Measurements from ENCODE around the gene AKIRIN2.

Gene AKIRIN2

GRCh38 chr6:87656857-87657256 is 45.2 kb downstream of the AKIRIN2 start:
- FAIRE-seq, result no peak
- no peak for DNase-seq (ENCODE audit: low spot score)

DNA sequence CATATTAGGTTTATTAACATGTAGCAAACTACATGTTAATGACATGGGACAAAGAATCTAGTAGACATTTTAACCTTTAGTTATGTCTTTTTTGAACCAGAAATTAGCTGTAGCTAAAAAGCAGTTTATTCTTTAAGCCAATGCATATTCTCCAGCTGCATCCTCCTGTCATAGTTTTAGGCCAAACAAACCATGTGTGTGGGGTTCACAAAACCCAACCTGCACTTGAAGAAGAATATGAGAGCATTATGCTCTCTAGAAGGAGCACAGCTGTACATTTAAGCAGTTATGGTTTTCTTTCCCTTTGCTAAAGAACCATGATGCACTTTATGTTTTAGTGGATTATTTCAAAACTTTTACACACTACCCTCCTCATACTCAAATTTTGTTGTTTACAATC is 46.2 kb downstream of the AKIRIN2 start:
- DNase-seq (ENCODE audit: low spot score) (no peak), FAIRE-seq (no peak)

GRCh38 chr6:87654875-87655454 is 47.1 kb downstream of the AKIRIN2 start:
- DNase-seq (ENCODE audit: low spot score) (no peak), FAIRE-seq (no peak)

DNA sequence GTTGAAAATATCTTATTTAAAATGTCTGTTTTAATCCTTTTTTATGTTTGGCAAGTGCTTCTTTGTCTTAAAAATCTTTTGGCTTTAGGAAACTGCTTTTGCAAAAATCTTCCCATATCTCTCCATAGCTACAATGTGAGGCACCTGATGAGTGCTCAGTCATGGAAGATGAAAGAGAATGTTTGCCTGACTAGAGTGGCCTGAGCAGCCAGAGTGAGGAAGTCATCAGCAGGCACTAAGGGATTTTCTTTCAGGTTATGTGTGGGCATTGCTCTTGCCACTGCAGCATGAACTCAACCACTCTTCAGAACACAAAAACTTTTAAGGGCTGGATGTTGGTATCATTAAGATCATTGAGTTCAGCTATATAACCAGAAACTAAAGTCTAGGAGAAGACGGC is 47.9 kb downstream of the AKIRIN2 start:
- FAIRE-seq (no peak), DNase-seq (ENCODE audit: low spot score) (no peak)

DNA sequence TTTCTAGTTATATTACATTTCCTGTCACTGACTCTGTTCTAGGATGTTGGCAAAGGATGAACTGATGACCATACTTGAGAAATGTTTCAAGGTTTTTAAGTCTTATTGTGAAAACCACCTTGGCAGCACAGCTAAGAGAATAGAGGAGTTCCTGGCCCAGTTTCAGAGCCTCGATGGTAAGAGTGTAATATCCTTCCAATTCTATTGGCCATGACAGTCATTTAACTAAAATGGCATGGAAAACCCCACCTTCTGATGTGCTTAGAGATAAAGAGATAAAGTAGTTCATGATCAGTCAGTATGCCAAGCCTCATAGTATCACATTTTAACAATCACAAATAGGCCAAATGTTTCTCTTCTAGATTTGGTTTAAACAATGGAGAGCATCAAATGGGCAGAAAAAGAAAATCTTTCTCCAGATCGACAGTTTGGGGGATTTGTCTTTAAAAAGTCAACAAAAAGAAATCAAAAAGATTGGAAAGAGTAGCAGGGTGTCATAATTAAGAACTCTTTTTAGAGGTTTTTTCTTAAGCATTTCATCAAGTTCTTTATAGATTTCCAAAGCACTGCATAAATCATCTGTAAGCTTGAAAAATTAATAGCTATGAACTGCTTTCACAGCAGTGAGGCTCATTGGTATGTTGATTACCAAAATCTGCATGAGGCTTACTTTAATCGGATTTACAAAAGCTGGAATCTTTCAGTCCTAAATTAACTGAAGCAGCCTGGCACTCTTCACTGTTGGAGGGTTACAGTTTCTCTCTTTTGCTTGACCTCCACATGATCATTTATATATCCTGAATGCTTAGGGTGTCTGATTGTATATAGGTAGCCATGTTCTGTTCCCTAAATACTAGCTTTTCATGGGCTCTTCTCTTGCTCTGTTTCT is 48.7 kb downstream of the AKIRIN2 start:
- no peak for FAIRE-seq

DNA sequence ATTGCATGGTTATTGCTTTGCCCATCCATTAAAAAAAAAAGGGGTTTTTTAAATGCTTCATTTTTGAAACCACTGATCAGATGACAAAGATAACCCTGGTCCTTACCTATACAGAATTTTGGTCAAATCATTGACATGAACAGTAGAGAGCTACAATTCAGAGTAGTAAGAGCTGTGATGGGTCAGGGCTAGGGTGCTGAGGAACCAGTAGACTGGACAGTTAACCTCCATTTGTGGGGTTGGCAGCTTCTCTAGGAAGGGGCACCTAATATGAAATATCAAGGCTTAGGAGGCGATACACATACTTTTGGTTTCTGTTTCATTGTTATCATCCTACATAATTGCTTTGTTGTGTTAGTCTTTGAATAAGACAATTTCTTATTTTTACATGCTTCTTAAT is 57.0 kb downstream of the AKIRIN2 start:
- FAIRE-seq (no peak), DNase-seq (ENCODE audit: low spot score) (no peak)

More for the DNA sequence above, 48.7 kb downstream of the AKIRIN2 start:
- DNase-seq (ENCODE audit: low spot score), result no peak

- FAIRE-seq, result no peak
- no peak for DNase-seq (ENCODE audit: low spot score)
Measured at GRCh38 chr6:87641065-87641692, 60.9 kb downstream of the AKIRIN2 start.

- DNase-seq (ENCODE audit: low spot score) (no peak), FAIRE-seq (no peak)
Measured at GRCh38 chr6:87639373-87639772, 62.7 kb downstream of the AKIRIN2 start.

DNA sequence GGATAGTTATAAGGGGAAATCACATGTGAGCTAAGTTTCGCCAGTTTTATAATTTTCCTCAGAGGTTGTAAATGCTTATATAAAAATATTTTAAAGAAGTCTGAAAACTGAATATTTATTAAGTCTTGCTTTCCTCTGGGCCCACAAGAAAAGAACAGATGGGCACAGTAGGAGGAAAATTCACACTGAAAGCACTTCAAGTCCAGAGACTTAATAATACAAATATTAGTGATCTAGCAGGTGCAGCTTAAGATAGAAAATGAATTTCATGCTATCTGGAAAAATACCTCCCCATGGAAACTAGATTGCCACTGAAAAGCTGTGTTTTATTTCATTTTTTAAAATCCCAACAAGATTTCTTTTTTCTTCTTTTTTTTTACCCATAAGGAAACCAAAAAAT is 64.9 kb downstream of the AKIRIN2 start:
- FAIRE-seq (no peak), DNase-seq (ENCODE audit: low spot score) (no peak)

DNA sequence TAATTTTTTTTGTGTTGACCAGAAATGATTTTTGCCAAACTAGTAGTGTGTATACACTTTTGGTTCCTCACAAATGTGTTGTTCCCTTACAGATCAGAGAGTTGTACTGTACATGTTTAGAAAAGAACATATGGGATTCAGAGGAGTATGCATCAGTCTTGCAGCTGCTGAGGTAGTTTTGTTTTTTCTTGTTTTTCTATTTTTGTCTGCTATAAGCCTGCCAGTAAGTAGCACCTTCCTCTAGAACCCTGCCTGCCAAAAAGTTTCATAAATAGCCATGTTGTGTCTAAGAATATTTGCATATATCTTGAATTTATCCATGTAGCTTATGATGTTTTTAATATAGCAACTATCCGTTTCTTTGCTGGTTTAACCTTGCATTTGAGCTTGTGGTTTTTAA is 65.7 kb downstream of the AKIRIN2 start:
- FAIRE-seq, result no peak
- no peak for DNase-seq (ENCODE audit: low spot score)

GRCh38 chr6:87633851-87634250 is 68.2 kb downstream of the AKIRIN2 start:
- FAIRE-seq (no peak), DNase-seq (ENCODE audit: low spot score) (no peak)

DNA sequence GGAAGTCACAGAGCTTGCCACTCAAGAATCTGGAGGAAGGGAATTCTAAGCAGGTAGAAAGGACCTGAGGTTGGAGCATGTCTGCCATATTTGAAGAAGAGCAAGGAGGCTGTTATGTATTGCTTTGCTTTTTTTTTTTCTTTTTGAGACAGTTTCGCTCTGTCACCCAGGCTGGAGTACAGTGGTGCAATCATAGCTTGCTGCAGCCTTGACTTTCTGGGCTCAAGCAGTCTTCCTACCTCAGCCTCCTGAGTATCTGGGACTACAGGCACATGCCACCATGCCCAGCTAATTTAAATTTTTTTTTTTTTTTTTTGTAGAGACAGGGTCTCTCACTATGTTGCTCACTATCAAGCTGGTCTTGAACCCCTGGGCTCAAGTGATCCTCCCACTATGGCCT is 71.3 kb downstream of the AKIRIN2 start:
- no peak for FAIRE-seq
- no peak for DNase-seq (ENCODE audit: low spot score)

DNA sequence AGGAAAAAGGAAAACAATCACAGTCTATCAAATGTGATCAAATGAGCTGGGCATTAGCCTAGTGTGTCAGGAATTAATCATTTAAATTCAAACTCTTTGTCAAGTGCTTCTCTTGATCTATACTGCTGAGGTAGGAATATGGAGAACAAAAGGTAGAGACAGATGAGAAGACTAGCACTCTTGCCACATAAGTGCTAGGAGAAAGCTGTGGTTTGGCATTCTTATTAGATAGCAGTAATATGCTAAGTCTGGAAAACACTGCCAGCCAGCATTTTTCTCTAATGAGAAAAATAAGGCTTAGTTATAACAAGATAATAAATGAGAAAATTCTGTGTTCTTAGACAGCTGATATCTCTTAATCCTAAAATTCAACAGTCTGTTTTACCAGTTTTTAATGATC is 73.2 kb downstream of the AKIRIN2 start:
- no peak for FAIRE-seq

DNA sequence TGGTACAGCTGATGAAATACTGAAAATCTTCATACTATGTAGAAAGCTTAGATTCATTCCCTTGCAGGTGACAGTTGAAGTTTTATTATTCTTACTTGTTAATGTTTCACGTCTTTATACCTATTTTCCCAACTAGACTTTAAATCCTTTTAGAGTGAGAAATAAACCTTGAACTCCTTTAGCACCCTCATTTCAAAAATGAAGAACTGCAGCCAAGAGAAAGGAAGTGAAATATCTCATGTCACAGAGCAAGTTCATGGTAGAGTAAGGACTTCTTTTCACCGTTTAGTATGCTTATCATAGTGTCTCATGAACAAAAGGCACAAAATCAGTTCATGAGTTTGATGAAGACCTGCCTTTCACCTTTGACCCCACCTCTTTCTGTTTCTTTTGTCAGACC is 73.6 kb downstream of the AKIRIN2 start:
- no peak for FAIRE-seq
- no peak for DNase-seq (ENCODE audit: low spot score)

More for the DNA sequence above, 73.2 kb downstream of the AKIRIN2 start:
- no peak for DNase-seq (ENCODE audit: low spot score)
